ENCODE measurements around the gene SLCO2B1.

GRCh38 chr11:75159151-75159953 is 8.4 kb downstream of the SLCO2B1 start:
- TF ChIP-seq, protein P1, sequence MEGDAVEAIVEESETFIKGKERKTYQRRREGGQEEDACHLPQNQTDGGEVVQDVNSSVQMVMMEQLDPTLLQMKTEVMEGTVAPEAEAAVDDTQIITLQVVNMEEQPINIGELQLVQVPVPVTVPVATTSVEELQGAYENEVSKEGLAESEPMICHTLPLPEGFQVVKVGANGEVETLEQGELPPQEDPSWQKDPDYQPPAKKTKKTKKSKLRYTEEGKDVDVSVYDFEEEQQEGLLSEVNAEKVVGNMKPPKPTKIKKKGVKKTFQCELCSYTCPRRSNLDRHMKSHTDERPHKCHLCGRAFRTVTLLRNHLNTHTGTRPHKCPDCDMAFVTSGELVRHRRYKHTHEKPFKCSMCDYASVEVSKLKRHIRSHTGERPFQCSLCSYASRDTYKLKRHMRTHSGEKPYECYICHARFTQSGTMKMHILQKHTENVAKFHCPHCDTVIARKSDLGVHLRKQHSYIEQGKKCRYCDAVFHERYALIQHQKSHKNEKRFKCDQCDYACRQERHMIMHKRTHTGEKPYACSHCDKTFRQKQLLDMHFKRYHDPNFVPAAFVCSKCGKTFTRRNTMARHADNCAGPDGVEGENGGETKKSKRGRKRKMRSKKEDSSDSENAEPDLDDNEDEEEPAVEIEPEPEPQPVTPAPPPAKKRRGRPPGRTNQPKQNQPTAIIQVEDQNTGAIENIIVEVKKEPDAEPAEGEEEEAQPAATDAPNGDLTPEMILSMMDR (conservative IDR thresholded peaks at IDR 0.05) = no peak
- no peak for TF ChIP-seq ZFX (IDR thresholded peaks at IDR 0.05)

Data from C4-2B (cell line).